Urothelium cell line (cell line): ENCODE results near the gene SMIM41.

Source experiments
- DNase-seq: peaks from one replicate; pipeline ENCODE4 v3.0.0; 2011; ENCODE audit warnings: low spot score, mixed read lengths
- FAIRE-seq: peaks from 2 replicates; lab custom pipeline; 2011; peaks lifted over from hg19 to GRCh38; lab: Jason Lieb, UNC

SMIM41 gene

DNA sequence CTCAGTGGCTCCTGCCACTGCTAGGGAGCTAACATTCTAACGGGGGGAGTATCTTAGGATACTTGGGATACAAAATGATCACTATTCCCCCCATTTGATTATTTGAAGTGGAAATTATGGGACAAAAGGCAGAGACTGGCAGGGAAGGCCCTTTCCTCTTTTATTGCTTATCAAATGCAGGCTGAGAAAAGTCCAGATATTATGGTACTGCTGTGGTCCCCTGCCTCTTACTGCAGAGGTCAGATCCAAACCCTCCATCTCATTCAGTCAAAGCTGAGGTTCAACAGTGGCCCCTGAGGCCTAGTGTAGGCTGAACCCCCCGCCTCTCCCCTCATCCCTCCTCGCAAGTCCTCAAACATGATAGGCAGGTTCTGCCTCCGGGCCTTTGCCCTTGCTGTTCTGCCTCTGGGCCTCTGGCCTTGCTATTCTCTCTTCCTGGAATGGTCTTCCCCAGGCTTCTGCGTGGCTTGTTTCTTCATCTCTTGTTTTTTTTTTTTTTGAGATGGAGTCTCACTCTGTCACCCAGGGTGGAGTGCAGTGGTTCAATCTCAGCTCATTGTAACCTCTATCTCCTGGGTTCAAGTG, 78.2 kb downstream of the SMIM41 start:
- no peak for FAIRE-seq
- no peak for DNase-seq
